ENCODE results near the gene OTULINL.

Gene OTULINL

DNA sequence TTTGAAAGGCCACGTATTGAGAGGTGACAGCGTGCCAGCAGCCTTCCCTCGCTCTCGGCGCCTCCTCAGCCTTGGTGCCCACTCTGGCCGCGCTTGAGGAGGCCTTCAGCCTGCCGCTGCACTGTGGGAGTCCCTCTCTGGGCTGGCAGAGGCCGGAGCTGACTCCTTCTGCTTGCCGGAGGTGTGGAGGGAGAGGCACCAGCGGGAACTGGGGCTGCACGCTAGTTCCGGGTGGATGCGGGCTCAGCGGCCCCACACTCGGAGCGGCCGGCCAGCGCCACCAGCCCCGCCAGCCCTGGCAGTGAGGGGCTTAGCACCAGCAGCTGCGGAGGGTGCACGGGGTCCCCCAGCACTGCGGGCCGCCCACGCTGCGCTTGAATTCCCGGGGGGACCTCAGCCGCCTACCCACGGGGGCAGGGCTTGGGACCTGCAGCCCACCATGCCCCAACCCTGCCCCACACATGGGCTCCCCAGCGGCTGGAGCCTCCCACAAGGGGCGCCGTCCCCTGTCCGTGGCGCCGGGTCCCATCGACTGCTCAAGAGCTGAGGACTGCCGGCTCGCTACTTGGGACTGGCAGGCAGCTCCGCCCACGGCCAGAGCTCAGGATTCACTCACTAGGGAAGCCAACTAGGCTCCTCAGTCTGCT, 4.4 kb upstream of the OTULINL start:
- DNase-seq: no peak

DNA sequence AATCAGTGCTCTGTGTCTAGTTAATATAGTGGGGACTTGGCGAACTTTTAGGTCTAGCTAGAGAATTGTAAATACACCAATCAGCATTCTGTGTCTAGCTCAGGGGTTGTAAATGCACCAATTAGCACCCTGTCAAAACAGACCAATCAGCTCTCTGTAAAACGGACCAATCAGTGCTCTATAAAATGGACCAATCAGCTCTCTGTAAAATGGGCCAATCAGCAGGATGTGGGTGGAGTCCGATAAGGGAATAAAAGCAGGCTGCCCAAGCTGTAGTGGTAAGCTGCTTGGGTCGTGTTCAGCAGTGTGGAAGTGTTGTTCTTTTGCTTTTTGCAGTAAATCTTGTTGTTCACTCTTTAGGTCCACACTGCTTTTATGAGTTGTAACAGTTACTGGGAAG, 3.6 kb upstream of the OTULINL start:
- no peak for DNase-seq

DNA sequence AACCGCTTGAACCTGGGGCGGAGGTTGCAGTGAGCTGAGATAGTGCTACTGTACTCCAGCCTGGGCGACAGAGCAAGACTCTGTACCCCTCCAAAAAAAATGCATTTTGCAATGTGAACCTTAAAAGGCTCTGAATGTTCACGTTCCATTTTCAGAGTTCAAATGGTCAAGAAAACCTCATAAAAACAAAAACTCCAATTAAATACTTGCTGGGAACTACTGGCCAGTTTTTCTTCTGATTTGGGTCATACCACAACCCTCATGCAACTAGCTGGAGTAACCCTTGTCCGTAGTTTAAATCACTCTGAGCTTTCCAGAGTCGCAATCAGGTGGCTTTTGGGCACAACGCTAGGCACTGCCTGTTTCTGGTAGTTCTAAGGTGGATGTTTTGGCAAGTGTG, 2.3 kb upstream of the OTULINL start:
- no peak for DNase-seq

DNA sequence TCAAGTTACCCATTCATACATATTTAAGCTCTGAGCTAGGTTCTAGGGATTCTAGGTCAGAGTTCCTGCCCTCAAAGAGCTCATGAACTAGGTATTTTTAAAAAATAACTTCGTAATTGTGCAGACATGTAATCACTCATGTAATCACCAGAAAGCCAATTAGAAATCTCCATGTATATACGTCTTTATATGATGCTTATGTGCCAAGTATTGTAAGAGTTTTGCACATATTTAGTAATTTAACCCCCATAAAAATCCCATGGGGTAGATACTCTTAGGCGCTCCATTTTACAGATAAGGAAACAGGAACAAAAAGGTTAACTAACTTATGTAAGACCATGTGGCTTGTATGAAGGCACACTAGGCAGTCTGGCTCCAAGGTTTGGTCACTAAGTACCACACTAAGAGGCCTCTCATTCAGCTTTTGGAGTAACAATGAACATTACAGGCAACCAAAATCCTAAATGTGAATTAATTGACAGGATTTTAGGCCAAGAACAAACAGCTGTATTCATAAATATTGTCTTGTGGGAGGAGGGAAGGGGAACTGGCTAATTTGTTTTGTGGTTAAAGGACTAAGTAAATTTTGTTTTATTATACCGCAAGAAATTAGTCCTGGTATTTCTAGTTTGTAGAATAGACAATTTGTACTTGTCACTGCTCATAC, 1.7 kb upstream of the OTULINL start:
- DNase-seq: no peak

DNA sequence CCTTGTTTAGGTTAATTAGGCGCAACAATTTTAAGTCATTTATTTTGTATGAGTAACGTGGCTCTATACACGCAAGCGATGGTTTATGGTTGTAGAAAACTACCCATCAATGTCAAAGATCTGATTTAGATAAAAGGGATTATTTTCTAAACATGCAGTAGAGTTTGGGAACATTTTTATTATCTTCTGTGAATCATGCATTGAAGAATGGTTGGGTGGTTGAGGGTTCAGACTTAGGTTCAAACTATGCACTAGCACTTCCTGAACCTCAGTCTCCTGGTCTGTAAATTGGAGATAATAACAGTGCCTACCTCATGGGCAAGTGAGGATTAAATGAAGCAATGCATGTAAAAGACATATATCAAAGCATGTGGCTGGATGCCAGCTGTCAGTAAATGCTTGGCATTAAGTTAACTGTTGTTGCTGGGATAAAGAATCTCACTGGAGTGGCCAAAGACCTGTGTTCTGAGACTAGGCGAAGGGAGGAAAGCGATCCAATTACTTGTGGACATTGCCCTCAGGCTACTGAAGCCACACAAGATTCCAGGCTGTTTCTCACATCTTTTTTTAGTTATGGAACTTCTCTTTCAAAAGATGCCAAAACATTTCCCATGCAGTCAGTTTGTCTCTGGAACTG, 1.1 kb upstream of the OTULINL start:
- DNase-seq: no peak

DNA sequence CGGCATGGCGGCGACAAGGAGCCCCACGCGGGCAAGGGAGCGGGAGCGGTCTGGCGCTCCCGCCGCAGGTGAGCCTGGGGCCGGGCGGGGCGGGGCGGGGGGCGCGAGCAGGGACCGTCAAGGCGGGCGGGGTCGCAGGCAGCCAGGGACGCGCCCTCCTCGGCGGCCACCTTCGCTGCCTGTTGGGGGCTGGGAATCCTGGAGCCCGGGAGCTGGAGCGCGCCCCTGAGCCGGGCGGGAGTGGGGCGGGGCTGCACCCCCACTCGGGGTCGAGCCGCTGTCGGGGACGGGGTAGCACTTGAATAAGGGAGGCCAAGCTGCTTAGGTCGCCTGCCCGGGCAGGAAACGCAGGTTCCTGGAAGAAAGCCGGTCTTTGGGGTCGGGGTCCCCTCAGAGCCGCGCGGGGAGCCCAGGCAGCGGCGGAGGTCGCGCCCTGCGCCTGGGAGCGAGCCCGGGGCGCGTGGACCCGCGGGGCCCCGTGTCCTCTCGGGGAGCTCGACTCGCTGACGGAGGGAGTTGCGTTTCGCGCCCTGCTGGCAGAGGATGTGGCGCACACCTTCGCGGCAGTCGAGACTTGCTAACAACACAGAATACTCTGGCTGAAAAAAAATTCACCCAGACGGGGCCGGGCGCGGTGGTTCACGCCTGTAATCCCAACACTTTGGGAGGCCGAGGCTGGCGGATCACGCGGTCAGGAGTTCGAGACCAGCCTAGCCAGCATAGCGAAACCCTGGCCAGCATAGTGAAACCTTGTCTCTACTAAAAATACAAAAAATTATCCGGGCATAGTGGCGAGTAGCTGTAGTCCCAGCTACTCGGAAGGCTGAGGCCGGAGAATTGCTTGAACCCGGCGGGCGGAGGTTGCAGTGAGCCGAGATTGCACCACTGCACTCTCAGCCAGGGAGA, 552 bp downstream of the OTULINL start:
- peak; percentile 80 for DNase-seq

DNA sequence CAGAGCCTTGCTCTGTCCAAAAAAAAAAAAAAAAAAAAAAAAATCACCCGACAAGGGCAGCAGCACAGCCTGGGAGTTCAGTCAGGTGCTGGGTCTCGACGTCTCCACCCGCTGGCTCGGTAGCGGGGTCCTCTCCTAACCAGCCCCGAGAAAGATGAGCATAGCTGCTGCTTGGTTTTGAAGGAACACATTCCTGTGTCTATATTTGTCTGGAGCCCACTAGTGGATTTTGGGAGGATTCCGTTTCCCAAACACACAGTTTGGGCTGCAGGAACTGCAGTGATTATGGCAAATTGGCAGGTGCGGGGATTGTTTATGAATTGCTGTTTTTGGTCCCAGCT, 1.2 kb downstream of the OTULINL start:
- DNase-seq: no peak

DNA sequence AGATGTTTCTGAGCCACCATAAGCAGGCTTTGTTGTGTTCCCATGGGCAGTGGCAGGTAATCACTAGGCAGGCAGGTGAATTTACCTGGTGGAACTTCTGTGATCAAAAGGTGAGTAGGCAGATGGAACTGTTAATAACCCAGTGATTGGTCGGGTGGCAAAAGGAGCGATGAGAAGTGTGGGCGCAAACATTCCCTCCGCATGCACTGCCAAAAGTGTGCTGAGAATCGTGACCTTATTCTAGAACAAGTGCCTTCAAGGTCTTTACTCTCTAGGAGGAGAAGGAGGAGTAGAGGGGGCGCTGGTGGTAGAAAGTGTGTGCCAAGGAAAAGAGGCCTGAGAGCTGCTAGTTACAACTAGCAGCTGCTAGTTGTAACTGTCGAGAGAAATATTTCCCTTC, 3.3 kb downstream of the OTULINL start:
- DNase-seq: no peak

DNA sequence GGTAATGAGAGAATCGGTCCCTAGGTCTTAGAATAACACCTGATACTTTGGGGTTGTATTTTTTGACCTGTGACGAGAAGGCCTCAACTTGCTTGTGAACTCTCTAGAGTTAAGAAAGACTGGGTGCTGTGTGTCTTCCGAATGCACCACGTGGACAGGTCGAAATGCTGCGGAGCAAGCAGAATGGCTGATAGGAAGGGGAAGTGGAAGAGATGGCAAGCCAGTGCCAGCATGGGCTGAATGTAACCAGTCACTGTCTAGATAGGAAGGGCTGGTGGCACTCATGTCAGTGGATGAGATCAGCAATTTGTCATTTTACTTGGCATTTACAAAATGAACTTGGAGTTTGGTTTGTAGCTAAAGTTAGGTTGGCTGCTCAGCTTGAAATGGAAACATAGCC, 5.6 kb downstream of the OTULINL start:
- no peak for DNase-seq

DNA sequence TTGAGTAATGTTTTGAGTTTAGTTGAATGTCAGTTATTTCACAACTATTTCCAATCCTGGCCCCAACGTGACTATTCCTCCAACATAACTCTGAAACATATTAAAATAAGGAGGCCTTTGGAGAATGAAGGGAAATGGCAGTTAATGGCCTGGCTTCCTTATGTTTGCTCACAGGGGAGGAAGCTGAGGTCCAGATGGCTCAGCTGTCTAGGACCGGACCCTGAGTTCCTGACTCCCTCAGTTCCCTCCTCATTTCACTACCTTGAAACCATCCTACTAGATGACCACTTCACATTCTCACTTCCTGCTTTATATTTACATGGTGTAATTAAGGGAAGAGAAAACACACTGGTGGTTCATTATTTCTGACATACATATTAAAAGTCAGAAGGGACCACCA, 6.6 kb downstream of the OTULINL start:
- no peak for DNase-seq

DNA sequence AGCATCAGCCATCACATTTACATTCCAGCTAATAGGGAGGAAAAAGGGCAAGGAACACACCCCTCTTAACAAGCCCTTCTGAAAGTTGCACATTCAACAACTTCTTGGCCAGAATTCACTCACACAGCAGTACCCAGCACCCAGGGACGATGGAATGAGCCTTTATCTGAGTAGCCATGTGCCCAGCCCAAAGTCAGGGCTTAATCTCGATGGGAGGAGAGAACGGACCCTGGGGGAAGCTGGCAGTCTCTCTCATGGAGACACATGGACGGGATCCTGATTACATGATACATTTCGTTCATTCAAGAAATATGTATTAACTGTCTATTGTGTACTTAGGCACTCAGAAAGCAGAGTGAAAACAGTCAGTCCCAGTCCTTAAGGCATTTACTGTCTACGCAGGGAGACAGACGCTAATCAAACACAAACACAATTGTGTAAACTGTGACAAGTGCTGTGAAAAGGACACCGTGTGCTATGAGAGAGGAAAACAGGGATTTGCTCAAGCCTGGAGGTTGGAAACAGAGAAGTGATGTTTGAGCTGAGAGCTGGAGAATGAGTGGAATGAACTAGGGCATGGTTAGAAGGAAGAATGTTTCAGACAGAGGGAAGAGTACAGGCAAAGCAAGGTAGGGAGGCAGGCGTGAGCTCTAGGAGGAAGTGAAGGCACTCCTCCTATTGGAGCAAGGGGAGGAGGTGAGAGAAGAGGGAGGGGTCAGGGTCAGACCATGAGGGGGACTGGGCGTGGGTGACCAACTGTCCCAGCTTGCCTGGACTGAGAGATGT, 7.4 kb downstream of the OTULINL start:
- no peak for DNase-seq

DNA sequence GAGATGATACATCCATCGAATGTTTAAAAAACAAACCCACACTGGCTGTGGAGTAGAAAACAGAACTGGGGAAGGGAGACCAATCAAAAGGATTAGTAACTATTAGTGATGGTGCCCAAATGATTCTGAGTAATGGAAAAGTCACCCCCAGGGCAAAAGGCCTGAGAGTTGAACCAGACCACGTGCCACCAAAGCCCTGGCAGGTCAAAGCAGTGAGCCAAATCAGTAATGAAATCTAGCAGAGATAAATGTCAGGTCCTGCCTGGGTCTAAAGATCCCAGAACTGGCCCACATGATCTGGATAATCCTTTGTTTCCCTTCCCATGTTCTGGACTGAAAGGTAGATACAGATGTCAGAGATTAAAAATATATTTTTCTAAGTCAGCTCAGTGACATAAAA, 9.4 kb downstream of the OTULINL start:
- no peak for DNase-seq

DNA sequence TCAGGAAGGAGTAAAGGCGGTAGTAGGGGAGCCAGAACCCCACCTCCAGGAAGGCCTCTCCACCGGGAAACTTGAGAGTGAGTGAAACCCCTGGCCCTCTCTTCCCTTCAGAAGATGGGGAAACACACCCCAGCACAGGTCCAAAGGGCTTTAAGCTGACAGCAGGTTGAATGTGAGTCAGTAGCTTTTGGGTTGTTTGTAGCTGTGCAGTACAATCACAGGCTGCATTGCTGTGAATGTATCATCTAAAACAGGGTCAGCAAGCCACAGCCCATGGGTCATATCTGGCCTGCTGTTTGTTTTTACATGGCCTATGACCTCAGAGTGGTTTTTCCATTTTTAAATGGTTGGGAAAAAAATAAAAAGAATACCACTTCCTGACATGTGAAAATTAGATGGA, 10.0 kb downstream of the OTULINL start:
- no peak for DNase-seq

DNA sequence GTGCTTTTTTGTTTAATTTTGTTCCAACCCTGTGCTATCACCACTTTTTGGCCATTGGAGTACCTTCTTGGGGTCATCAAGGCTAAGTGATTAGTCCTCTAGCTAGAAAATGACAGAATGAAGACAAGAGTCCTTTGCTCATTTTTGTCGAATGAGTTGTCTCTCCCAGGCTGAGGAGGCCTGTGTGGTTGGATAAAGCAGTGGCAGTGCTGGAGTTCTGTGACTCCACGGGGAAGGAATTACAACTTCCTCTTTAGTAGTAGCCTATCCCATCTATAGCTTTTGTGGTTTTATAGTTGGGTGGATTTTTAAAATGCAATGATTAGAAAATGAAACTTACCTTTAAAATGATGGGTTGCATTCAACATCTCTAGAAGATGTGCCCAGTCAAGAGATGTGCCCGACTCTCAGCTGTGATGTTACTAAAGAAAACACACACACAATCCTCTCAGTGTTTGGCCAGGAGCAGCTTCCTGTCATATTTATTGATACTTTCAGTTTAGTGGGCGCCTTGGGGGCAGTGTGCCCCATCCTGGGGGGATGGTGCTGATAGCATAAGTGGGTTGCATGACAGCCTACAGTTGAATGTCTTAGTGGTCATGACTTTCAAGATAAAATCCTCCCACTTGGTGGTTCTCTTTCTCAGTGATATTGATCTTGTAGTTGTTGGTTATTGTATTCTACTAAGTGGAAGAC, 11.9 kb downstream of the OTULINL start:
- DNase-seq: peak; percentile 17

DNA sequence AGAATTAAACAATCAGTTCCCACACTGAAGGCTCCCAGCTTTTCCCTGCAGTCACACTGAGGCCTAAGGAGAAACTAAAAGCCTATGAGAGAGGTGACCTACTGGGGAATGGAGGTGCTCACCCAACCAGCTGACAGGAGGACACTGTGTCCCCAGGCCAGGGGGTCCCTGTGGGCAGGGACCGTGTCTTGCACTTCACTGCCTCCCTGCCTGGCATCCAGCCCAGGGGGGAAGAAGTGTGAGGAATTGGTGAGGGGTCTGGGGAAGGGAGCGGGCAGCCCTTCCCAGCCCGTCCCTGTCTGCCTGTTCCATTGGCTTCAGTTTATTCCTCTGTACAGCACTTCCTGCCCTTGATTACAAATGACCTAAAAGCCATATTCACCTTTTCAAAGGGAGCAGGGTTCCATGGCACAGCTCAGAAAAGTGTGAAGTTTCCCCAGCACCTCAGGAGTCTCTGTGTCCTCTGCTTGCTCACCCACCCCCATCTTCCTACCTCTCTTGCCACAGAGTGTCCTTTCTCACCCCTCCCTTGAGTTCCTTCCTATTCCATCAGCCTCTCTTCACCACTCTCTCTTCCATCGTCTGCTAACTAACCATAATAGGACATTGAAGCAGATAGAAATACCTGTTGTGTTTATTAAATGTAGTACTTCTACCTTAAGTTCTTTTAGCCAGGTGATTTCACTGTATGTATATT, 12.9 kb downstream of the OTULINL start:
- no peak for DNase-seq

DNA sequence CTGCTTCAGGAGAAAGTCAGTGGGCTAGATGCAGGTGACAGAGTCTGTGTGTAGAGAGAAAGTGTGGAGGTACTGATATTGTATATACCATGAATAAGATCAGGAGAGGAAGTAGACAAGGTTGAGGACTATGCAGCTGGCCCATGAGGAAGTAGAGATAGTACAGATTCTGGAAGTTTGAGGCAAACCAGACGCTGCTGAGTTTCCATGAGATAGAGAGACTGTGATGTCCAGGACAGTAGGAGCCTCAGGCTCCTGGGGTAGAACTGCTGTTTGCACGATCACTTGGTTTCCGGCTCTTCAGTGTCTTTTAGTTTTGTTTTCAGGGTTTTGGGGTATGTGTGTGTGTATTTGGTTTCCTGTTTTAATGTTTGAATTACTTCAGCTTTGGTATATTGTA, 13.6 kb downstream of the OTULINL start:
- peak; percentile 19 for DNase-seq

DNA sequence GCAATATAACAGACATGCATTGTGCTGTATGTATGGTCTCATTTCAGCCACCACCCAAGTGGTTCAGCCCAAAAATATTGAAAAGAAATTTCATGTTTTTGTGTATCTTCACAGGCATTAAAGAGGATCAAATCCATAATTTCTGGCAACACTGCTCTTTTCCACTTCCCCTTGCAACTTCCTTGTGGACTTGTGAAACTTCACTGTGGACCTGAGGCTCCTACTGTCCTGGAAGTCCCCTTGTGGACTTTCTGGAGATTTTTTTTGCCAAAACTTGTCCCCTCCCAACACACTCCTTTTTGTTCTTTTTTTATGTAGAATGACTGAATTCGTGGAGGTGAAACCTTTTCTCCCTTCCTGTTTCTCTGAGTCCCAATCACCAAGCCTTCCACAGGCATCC, 14.3 kb downstream of the OTULINL start:
- DNase-seq: no peak

DNA sequence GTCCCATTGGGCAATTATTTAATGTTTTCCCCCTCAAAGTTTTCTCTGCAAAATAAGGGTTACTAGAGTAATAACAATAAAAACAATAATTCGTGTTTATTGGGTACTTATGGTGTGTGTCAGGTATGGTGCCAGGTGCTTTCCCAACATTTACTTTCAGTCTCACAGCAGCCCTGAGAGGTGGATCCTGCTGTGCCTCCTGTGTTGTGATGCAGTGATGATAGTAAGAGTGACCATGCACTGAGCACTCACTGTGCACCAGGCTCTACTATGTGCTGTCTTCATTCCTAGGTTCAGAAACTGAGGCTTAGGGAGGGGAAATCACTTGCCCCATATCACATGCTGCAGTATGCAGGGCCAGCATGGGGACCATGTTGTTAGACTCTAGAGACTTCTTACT, 15.5 kb downstream of the OTULINL start:
- no peak for DNase-seq

DNA sequence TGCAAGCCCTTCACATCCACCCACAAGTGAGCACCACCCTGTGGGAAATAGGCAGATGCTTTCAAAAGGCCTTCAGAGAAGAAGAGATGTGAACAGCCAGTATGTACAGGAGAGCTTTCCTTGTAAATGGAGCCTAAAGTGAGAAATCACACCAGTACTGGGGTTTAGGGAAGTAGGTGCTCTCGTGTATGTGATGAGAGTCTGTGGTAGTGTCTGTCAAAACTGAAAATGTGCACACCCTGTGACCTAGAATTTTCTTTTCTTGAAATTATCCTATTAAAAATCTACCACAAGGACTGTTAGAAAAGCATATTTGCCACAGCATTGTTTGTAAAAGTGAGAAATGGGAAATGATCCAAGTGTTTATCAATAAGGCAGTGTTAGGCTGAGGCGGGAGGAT, 16.6 kb downstream of the OTULINL start:
- DNase-seq: no peak

DNA sequence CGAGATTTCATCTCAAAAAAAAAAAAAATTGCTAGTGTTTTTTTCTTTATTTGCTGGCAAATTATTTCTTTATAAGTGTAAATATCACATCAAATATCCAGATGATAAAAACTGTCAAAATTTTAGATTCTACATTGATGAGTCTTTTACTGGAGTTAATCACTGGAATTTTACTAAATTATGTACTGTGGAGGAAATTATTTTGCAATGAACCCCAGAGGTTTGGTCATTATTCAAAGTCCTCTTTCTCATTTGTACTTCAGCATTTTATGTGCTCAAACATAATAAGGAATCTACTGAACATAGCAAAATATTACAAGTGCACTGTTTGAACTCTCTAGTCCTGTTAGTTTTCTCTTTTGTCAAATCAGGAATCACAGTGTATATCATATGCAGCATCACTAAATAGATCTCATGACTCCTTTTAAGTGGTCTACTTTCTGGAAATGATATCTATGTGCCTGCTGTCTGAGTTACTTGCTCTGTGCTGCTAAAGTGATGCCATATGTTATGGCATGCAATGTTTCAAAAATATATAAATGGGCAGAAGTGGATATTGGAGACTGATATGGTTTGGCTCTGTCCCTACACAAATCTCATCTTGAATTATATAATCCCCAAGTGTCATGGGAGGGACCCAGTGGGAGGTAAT, 18.0 kb downstream of the OTULINL start:
- no peak for DNase-seq

DNA sequence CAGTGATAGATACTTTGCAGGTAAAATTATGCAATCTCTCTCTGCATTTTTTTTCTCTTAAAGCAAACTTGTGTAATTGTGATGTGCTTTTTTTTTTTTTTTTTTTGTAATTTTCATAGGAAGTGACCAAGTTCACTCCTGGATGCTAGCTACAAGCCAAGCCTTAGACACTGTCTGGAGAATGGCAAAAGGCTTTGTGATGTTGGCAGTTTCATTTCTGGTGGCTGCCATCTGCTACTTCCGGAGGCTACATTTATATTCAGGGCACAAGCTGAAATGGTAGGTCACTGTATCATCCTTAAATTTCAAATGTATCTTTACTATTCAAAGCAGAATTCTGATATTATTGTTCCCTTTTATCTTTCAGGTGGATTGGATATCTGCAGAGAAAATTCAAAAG, 19.3 kb downstream of the OTULINL start:
- no peak for DNase-seq

Data from stimulated activated CD4-positive, alpha-beta T cell treated with anti-CD3 and anti-CD28 coated beads, Interleukin-4, amount 100 ng/mL, for 24 hours (primary cell).